Liver (tissue), 9 donors: ENCODE results near the gene ZNF57. TPM values are rescaled to one million over a fixed set of nuclear protein-coding genes. Genes with fewer than 3 reads are reported as not detected.

ENCODE experiments used
- DNase-seq: peaks from one replicate; pipeline ENCODE4 v3.0.0-alpha.2; 2017; ENCODE audit warnings: low spot score
- H3K27ac ChIP-seq, 2 donors: one replicate each; pipeline ENCODE4 v1.7.0; 2013; ENCODE audit warnings: inconsistent platforms in 2 of 2, low read length in 2 of 2, control low read depth in 1 of 2, low read depth in 1 of 2, mild to moderate bottlenecking in 1 of 2
- H3K27me3 ChIP-seq, 4 donors: one replicate each; pipeline versions ENCODE4 v1.6.1 to v1.7.0; 2013; ENCODE audit warnings: low read length in 3 of 4, inconsistent platforms in 1 of 4, mild to moderate bottlenecking in 1 of 4, moderate library complexity in 1 of 4; ENCODE audit not compliant: control insufficient read depth in 4 of 4, insufficient read depth in 4 of 4
- H3K36me3 ChIP-seq, 4 donors: one replicate each; pipeline versions ENCODE4 v1.6.1 to v1.7.0; 2013; ENCODE audit warnings: low read length in 3 of 4, mild to moderate bottlenecking in 3 of 4, low read depth in 1 of 4, moderate library complexity in 1 of 4; ENCODE audit not compliant: control insufficient read depth in 4 of 4, insufficient read depth in 3 of 4
- H3K4me1 ChIP-seq, 4 donors: one replicate each; pipeline versions ENCODE4 v1.6.1 to v1.7.0; 2013; ENCODE audit warnings: low read length in 3 of 4, mild to moderate bottlenecking in 3 of 4, moderate library complexity in 1 of 4; ENCODE audit not compliant: control insufficient read depth in 4 of 4, insufficient read depth in 4 of 4
- H3K4me3 ChIP-seq, 3 donors: one replicate each; pipeline versions ENCODE4 v1.6.1 to v1.7.0; 2013; ENCODE audit warnings: low read length in 3 of 3, control low read depth in 1 of 3, low read depth in 1 of 3, mild to moderate bottlenecking in 1 of 3
- H3K9ac ChIP-seq, 2 donors: one replicate each; pipeline ENCODE4 v1.7.0; 2013; ENCODE audit warnings: low read length in 2 of 2, mild to moderate bottlenecking in 2 of 2, moderate library complexity in 2 of 2, control low read depth in 1 of 2, low read depth in 1 of 2
- H3K9me3 ChIP-seq, 4 donors: one replicate each; pipeline versions ENCODE4 v1.6.1 to v1.7.0; 2013; ENCODE audit warnings: low read length in 3 of 4; ENCODE audit not compliant: control insufficient read depth in 4 of 4
- CTCF ChIP-seq: fragments of 150-350 bp; IDR thresholded peaks from 2 replicates; pipeline ENCODE4 v1.5.1; 2017; ENCODE audit warnings: improper control_type of control experiment, low read depth, low read length; ENCODE audit not compliant: missing input control
- EGR1 ChIP-seq, 2 donors: IDR thresholded peaks; 2 replicates each; pipeline ENCODE4 v1.6.1; 2016 to 2018; ENCODE audit warnings: antibody characterized with exemption in 2 of 2, low read depth in 2 of 2
- FOXA1 ChIP-seq: IDR thresholded peaks from 2 replicates; pipeline ENCODE4 v1.6.1; 2016; ENCODE audit warnings: antibody characterized with exemption
- GABPA ChIP-seq, 2 donors: IDR thresholded peaks in 1 of 2; conservative IDR thresholded peaks in 1 of 2; 2 replicates each; pipeline ENCODE4 v1.6.1; 2016; ENCODE audit warnings: antibody characterized with exemption in 2 of 2, mild to moderate bottlenecking in 1 of 2, moderate library complexity in 1 of 2
- HNF4A ChIP-seq, 2 donors: conservative IDR thresholded peaks; 2 replicates each; pipeline ENCODE4 v1.6.1; 2016; ENCODE audit warnings: antibody characterized with exemption in 2 of 2, mild to moderate bottlenecking in 2 of 2
- HNF4G ChIP-seq: IDR thresholded peaks from 2 replicates; pipeline ENCODE4 v1.6.1; 2016; ENCODE audit warnings: antibody characterized with exemption
- MAX ChIP-seq: IDR thresholded peaks from 2 replicates; pipeline ENCODE4 v1.6.1; 2016; ENCODE audit warnings: antibody characterized with exemption
- NR2F2 ChIP-seq: IDR thresholded peaks from 2 replicates; pipeline ENCODE4 v1.6.1; 2016; ENCODE audit warnings: antibody characterized with exemption
- REST ChIP-seq: IDR thresholded peaks from 2 replicates; pipeline ENCODE4 v1.6.1; 2016; ENCODE audit warnings: antibody characterized with exemption, mild to moderate bottlenecking
- RXRA ChIP-seq, 2 donors: IDR thresholded peaks; 2 replicates each; pipeline ENCODE4 v1.6.1; 2017 to 2018; ENCODE audit warnings: antibody characterized with exemption in 2 of 2, mild to moderate bottlenecking in 1 of 2
- SP1 ChIP-seq: IDR thresholded peaks from 2 replicates; pipeline ENCODE4 v1.6.1; 2018; ENCODE audit warnings: antibody characterized with exemption, mild to moderate bottlenecking
- WGBS: extraction: QIAGEN DNeasy Blood & Tissue Kit; methylation state at CpG from one replicate; pipeline ENCODE4 v1.1.7; 2013; 5-methylcytosine and 5-hydroxymethylcytosine counted together
- polyA plus RNA-seq, 2 donors: library from polyadenylated mRNA; stranded (reverse) in 1 of 2; unstranded in 1 of 2; fragments of 200-250 nt in 1 of 2; fragments of >200 nt in 1 of 2; fragmentation: Nextera tagmentation in 1 of 2; extraction: Ambion mirVana in 1 of 2; gene quantifications; one replicate each; pipeline versions ENCODE4 v1.2.1 to v1.2.3, GENCODE V29; 2013 to 2015
- total RNA-seq, 2 donors: library from RNA; depleted of rRNA; stranded (reverse); fragments of >200 nt; gene quantifications; one replicate each; pipeline ENCODE4 v1.2.3, GENCODE V29; 2014
- TF ChIP-seq, protein P1 (sequence below): IDR thresholded peaks from 2 replicates; pipeline ENCODE4 v1.6.1; 2016; ENCODE audit warnings: antibody characterized with exemption
- TF ChIP-seq, protein P2 (sequence below): IDR thresholded peaks from 2 replicates; pipeline ENCODE4 v1.6.1; 2016; ENCODE audit warnings: antibody characterized with exemption
- donor health status: healthy.
- donor health status: healthy.
- donor health status: healthy.
- donor health status: healthy.
- donor health status: healthy.

The ZNF57 gene
- total and polyA plus RNA-seq, 4 donors: 1.3 to 2.8 (median 1.8) TPM

GRCh38 chr19:2852598-2852997 is 48.1 kb upstream of the ZNF57 start:
- 98% methylated on average over 10 of the region's 10 CpGs for WGBS
- DNase-seq: no peak
- peaks cover 45 to 71% (median 59%) of the 10 kb centered on the region in 4 donors for H3K9me3 ChIP-seq
- H3K4me3 ChIP-seq: peak overlapping the region in 2 of 3 donors; percentile 62 to 81
- no peak overlapping the region for H3K9ac ChIP-seq
- H3K27ac ChIP-seq: no peak overlapping the region
- TF ChIP-seq EGR1 (IDR thresholded peaks at IDR 0.05; ENCODE audit: low read depth in 2 of 2): no peak
- H3K4me1 ChIP-seq: no peaks in the 10 kb centered on the region
- H3K27me3 ChIP-seq: no peaks in the 10 kb centered on the region
- peaks cover 14 to 41% (median 40%) of the 10 kb centered on the region in 4 donors for H3K36me3 ChIP-seq

DNA sequence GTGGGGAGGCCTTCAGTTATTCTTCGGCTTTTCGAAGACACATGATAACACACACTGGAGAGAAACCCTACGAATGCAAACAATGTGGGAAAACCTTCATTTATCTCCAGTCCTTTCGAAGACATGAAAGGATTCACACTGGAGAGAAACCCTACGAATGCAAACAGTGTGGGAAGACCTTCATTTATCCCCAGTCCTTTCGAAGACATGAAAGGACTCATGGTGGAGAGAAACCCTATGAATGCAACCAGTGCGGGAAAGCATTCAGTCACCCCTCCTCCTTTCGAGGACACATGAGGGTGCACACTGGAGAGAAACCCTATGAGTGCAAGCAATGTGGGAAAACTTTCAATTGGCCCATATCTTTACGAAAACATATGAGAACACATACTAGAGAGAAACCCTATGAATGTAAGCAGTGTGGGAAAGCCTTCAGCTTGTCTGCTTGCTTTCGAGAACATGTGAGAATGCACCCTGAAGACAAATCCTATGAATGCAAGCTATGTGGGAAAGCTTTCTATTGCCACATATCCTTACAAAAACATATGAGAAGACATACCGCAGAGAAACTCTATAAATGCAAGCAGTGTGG is 47.6 kb upstream of the ZNF57 start:
- 98% methylated on average over 11 of the region's 11 CpGs for WGBS
- H3K27me3 ChIP-seq: no peaks in the 10 kb centered on the region
- no peak for DNase-seq
- no peak overlapping the region for H3K27ac ChIP-seq
- H3K4me1 ChIP-seq: no peaks in the 10 kb centered on the region
- H3K9me3 ChIP-seq: peaks cover 47 to 75% (median 59%) of the 10 kb centered on the region in 4 donors
- peaks cover 14 to 41% (median 40%) of the 10 kb centered on the region in 4 donors for H3K36me3 ChIP-seq
- no peak overlapping the region for H3K9ac ChIP-seq
- TF ChIP-seq RXRA (IDR thresholded peaks at IDR 0.05) (no peak), EGR1 (IDR thresholded peaks at IDR 0.05; ENCODE audit: low read depth in 2 of 2) (no peak), SP1 (no peak), GABPA (IDR thresholded peaks at IDR 0.05 in 1 of 2, conservative IDR thresholded peaks at IDR 0.05 in 1 of 2) (no peak), NR2F2 (no peak), HNF4A (conservative IDR thresholded peaks at IDR 0.05) (no peak)
- TF ChIP-seq, protein P1, sequence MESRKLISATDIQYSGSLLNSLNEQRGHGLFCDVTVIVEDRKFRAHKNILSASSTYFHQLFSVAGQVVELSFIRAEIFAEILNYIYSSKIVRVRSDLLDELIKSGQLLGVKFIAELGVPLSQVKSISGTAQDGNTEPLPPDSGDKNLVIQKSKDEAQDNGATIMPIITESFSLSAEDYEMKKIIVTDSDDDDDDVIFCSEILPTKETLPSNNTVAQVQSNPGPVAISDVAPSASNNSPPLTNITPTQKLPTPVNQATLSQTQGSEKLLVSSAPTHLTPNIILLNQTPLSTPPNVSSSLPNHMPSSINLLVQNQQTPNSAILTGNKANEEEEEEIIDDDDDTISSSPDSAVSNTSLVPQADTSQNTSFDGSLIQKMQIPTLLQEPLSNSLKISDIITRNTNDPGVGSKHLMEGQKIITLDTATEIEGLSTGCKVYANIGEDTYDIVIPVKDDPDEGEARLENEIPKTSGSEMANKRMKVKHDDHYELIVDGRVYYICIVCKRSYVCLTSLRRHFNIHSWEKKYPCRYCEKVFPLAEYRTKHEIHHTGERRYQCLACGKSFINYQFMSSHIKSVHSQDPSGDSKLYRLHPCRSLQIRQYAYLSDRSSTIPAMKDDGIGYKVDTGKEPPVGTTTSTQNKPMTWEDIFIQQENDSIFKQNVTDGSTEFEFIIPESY: no peak
- peak overlapping the region in 2 of 3 donors; percentile 62 to 81 for H3K4me3 ChIP-seq

GRCh38 chr19:2854849-2855248 is 45.9 kb upstream of the ZNF57 start:
- no peaks in the 10 kb centered on the region for H3K27me3 ChIP-seq
- no peak for DNase-seq
- TF ChIP-seq GABPA (IDR thresholded peaks at IDR 0.05 in 1 of 2, conservative IDR thresholded peaks at IDR 0.05 in 1 of 2) (no peak), SP1 (no peak), FOXA1 (no peak), NR2F2 (no peak), EGR1 (IDR thresholded peaks at IDR 0.05; ENCODE audit: low read depth in 2 of 2) (no peak), HNF4G (no peak), REST (no peak), HNF4A (conservative IDR thresholded peaks at IDR 0.05) (no peak), CTCF (no peak), RXRA (IDR thresholded peaks at IDR 0.05) (no peak), MAX (no peak)
- TF ChIP-seq, protein P2, sequence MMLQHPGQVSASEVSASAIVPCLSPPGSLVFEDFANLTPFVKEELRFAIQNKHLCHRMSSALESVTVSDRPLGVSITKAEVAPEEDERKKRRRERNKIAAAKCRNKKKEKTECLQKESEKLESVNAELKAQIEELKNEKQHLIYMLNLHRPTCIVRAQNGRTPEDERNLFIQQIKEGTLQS: no peak
- TF ChIP-seq, protein P1: no peak
- H3K9me3 ChIP-seq: peaks cover 45 to 75% (median 64%) of the 10 kb centered on the region in 4 donors
- no peak overlapping the region for H3K27ac ChIP-seq
- H3K4me3 ChIP-seq: peak overlapping the region in 2 of 3 donors; percentile 51 to 66
- H3K4me1 ChIP-seq: no peaks in the 10 kb centered on the region
- H3K36me3 ChIP-seq: peaks cover 14 to 41% (median 40%) of the 10 kb centered on the region in 4 donors
- no peak overlapping the region for H3K9ac ChIP-seq
- 98% methylated on average over 3 of the region's 3 CpGs for WGBS
